MCF 10A (cell line): ENCODE data around the gene IRX2. TPM values are rescaled to one million over a fixed set of nuclear protein-coding genes. Genes with fewer than 3 reads are reported as not detected.

Experiments used
- BruUV-seq: library from RNA; stranded (reverse); fragments of 400-500 nt; replicated peaks from 2 replicates; lab custom pipeline; 2021; lab: Mats Ljungman, UMichigan
- CTCF ChIA-PET: fragments of 300-600 bp; sonication (Branson Sonifier 250); formaldehyde crosslinking; extraction: SDS; loops from one replicate; lab custom pipeline; 2021; ENCODE audit warnings: antibody characterized with exemption, inconsistent platforms; lab: Yijun Ruan, JAX
- POLR2A ChIA-PET: fragments of 300-600, 350-650 bp; sonication (Branson Sonifier 250); formaldehyde crosslinking; extraction: SDS; loops from one replicate; lab custom pipeline; 2020; ENCODE audit warnings: antibody characterized with exemption, inconsistent platforms; lab: Yijun Ruan, JAX
- DNase-seq: peaks from one replicate; pipeline ENCODE4 v3.0.0-alpha.2; 2018; ENCODE audit not compliant: unreplicated experiment
- H3K27ac Mint-ChIP-seq: one replicate; pipeline ENCODE4 v1.8.0; 2022; ENCODE audit warnings: mild to moderate bottlenecking, low read depth, mixed read lengths; ENCODE audit not compliant: unreplicated experiment
- H3K27me3 Mint-ChIP-seq: one replicate; pipeline ENCODE4 v1.8.0; 2022; ENCODE audit warnings: mixed read lengths; ENCODE audit not compliant: insufficient read depth, unreplicated experiment
- H3K36me3 Mint-ChIP-seq: one replicate; pipeline ENCODE4 v1.8.0; 2022; ENCODE audit warnings: mild to moderate bottlenecking, moderate library complexity, mixed read lengths; ENCODE audit not compliant: insufficient read depth, unreplicated experiment
- H3K4me1 Mint-ChIP-seq: one replicate; pipeline ENCODE4 v1.8.0; 2022; ENCODE audit warnings: mixed read lengths; ENCODE audit not compliant: insufficient read depth, unreplicated experiment
- H3K4me3 Mint-ChIP-seq: one replicate; pipeline ENCODE4 v1.8.0; 2022; ENCODE audit warnings: mild to moderate bottlenecking, moderate library complexity, mixed read lengths; ENCODE audit not compliant: unreplicated experiment
- H3K9me3 Mint-ChIP-seq: one replicate; pipeline ENCODE4 v1.8.0; 2022; ENCODE audit warnings: mixed read lengths; ENCODE audit not compliant: unreplicated experiment
- intact Hi-C: fragments of 100-400 bp; cut with micrococcal nuclease; formaldehyde crosslinking; loops from 2 replicates; pipeline ENCODE4 v1.14.1; 2022
- total RNA-seq: library from RNA; stranded (reverse); gene quantifications from 2 replicates; pipeline ENCODE4 v1.2.3, GENCODE V29; 2022
- TF ChIP-seq, protein P1 (sequence below): fragments of 200-600 bp; IDR thresholded peaks from one replicate; pipeline ENCODE4 v1.8.0; 2022; ENCODE audit warnings: antibody characterized with exemption, mild to moderate bottlenecking; ENCODE audit not compliant: unreplicated experiment

The IRX2 gene
- total RNA-seq, 1 experiment from 2014 or later, result 43.4 TPM

- no TSS peak for BruUV-seq
- no peak for DNase-seq
- TF ChIP-seq, protein P1, sequence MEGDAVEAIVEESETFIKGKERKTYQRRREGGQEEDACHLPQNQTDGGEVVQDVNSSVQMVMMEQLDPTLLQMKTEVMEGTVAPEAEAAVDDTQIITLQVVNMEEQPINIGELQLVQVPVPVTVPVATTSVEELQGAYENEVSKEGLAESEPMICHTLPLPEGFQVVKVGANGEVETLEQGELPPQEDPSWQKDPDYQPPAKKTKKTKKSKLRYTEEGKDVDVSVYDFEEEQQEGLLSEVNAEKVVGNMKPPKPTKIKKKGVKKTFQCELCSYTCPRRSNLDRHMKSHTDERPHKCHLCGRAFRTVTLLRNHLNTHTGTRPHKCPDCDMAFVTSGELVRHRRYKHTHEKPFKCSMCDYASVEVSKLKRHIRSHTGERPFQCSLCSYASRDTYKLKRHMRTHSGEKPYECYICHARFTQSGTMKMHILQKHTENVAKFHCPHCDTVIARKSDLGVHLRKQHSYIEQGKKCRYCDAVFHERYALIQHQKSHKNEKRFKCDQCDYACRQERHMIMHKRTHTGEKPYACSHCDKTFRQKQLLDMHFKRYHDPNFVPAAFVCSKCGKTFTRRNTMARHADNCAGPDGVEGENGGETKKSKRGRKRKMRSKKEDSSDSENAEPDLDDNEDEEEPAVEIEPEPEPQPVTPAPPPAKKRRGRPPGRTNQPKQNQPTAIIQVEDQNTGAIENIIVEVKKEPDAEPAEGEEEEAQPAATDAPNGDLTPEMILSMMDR, result no peak
- POLR2A ChIA-PET, result no interaction called here
- H3K9me3 Mint-ChIP-seq, result no peaks in the 10 kb centered on the region
- peaks cover 12% of the 10 kb centered on the region for H3K4me1 Mint-ChIP-seq
- intact Hi-C loops, result no loop called here
- peak overlapping the region; percentile 45 for H3K4me3 Mint-ChIP-seq
- H3K27me3 Mint-ChIP-seq, result no peaks in the 10 kb centered on the region
- peaks cover 52% of the 10 kb centered on the region for H3K36me3 Mint-ChIP-seq
- CTCF ChIA-PET, result no interaction called here
- H3K27ac Mint-ChIP-seq, result no peak overlapping the region
These were observed 12.6 kb downstream of the IRX2 start for GRCh38 chr5:2738700-2739359.

- no peak for DNase-seq
- H3K9me3 Mint-ChIP-seq, result no peaks in the 10 kb centered on the region
- no peak overlapping the region for H3K27ac Mint-ChIP-seq
- intact Hi-C loops, result no loop called here
- no peak overlapping the region for H3K4me3 Mint-ChIP-seq
- TF ChIP-seq, protein P1, result no peak
- no TSS peak for BruUV-seq
- no peaks in the 10 kb centered on the region for H3K27me3 Mint-ChIP-seq
- peaks cover 46% of the 10 kb centered on the region for H3K36me3 Mint-ChIP-seq
- peaks cover 6% of the 10 kb centered on the region for H3K4me1 Mint-ChIP-seq
- ChIA-PET POLR2A (no interaction called here), CTCF (no interaction called here)
These were observed 13.2 kb downstream of the IRX2 start for GRCh38 chr5:2738156-2738699.

GRCh38 chr5:2737273-2738155 lies 14.0 kb downstream of the IRX2 start:
- intact Hi-C loops, result no loop called here
- no peaks in the 10 kb centered on the region for H3K27me3 Mint-ChIP-seq
- BruUV-seq, result no TSS peak
- POLR2A ChIA-PET, result interaction anchor here (0.6 to 2.0 kb wide), 3 partner anchors 9 to 52 kb away, joined by 3 to 12 read pairs (median 5); no protein-coding TSS in a partner anchor
- TF ChIP-seq, protein P1, result no peak
- H3K4me1 Mint-ChIP-seq, result peaks cover 6% of the 10 kb centered on the region
- CTCF ChIA-PET, result no interaction called here
- H3K9me3 Mint-ChIP-seq, result no peaks in the 10 kb centered on the region
- H3K27ac Mint-ChIP-seq, result no peak overlapping the region
- peaks cover 39% of the 10 kb centered on the region for H3K36me3 Mint-ChIP-seq
- H3K4me3 Mint-ChIP-seq, result no peak overlapping the region
- no peak for DNase-seq

DNA sequence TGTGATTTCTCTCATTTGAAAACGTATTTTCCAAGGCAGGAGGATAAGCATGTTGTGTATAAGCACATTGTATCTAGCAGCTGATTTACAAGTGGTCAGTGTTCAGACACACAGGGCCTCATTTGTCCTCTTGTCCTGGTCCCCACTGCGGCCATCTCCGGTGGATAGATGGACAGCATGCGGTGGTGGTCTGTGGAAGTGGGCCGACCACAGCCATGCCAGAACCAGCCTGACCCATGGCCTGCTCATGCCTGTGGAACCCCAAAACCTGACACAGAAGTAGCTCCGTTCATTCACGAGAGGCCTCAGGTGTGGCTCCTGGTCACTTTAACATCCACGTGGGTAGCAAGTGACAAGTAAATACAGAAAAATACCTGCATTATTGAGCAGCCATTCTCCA lies 14.6 kb downstream of the IRX2 start:
- BruUV-seq, result no TSS peak
- Mint-ChIP-seq H3K9me3 (no peaks in the 10 kb centered on the region), H3K36me3 (peaks cover 34% of the 10 kb centered on the region), H3K27me3 (no peaks in the 10 kb centered on the region), H3K4me3 (no peak overlapping the region), H3K4me1 (peaks cover 3% of the 10 kb centered on the region), H3K27ac (no peak overlapping the region)
- POLR2A ChIA-PET, result interaction anchor here (0.6 to 2.0 kb wide), 4 partner anchors 8 to 52 kb away, joined by 3 to 12 read pairs (median 4); no protein-coding TSS in a partner anchor
- TF ChIP-seq, protein P1, result no peak
- CTCF ChIA-PET, result interaction anchor here (0.7 kb wide), 1 partner anchor 484 kb away, joined by 3 read pairs; no protein-coding TSS in a partner anchor
- intact Hi-C loops, result no loop called here
- no peak for DNase-seq
